Ishikawa (cell line): ENCODE measurements around the gene ZNF45.

ENCODE experiments used
- CEBPB ChIP-seq: IDR thresholded peaks from 2 replicates; pipeline ENCODE4 v1.6.1; 2012
- CREB1 ChIP-seq: IDR thresholded peaks from 2 replicates; pipeline ENCODE4 v1.6.1; 2012; ENCODE audit warnings: low read depth
- EGR1 ChIP-seq: IDR thresholded peaks from 2 replicates; pipeline ENCODE4 v1.6.1; 2012
- EP300 ChIP-seq: IDR thresholded peaks from 2 replicates; pipeline ENCODE4 v1.6.1; 2012; ENCODE audit warnings: borderline replicate concordance
- FOXM1 ChIP-seq: IDR thresholded peaks from 2 replicates; pipeline ENCODE4 v1.6.1; 2012; ENCODE audit warnings: low read depth, borderline replicate concordance
- MAX ChIP-seq: IDR thresholded peaks from 2 replicates; pipeline ENCODE4 v1.6.1; 2012
- NFIC ChIP-seq: IDR thresholded peaks from 2 replicates; pipeline ENCODE4 v1.6.1; 2012
- RAD21 ChIP-seq: IDR thresholded peaks from 2 replicates; pipeline ENCODE4 v1.6.1; 2012; ENCODE audit warnings: low read depth
- TAF1 ChIP-seq: IDR thresholded peaks from 2 replicates; pipeline ENCODE4 v1.6.1; 2012; ENCODE audit warnings: low read depth, mild to moderate bottlenecking
- TCF12 ChIP-seq: IDR thresholded peaks from 2 replicates; pipeline ENCODE4 v1.6.1; 2012; ENCODE audit warnings: low read depth
- TEAD4 ChIP-seq: IDR thresholded peaks from 2 replicates; pipeline ENCODE4 v1.6.1; 2012
- YY1 ChIP-seq: IDR thresholded peaks from 2 replicates; pipeline ENCODE4 v1.6.1; 2012; ENCODE audit warnings: low read depth
- ZBTB7A ChIP-seq: IDR thresholded peaks from 2 replicates; pipeline ENCODE4 v1.6.1; 2012; ENCODE audit warnings: low read depth
- TF ChIP-seq, protein P1 (sequence below): IDR thresholded peaks from 2 replicates; pipeline ENCODE4 v1.6.1; 2012
- TF ChIP-seq, protein P2 (sequence below): IDR thresholded peaks from 2 replicates; pipeline ENCODE4 v1.6.1; 2012; ENCODE audit warnings: low read depth, mild to moderate bottlenecking

ZNF45 gene

GRCh38 chr19:43960411-43960810 lies 25.3 kb upstream of the ZNF45 start:
- TF ChIP-seq TAF1: no peak
- TF ChIP-seq NFIC: no peak
- no peak for TF ChIP-seq EGR1
- TF ChIP-seq CEBPB: no peak
- TF ChIP-seq, protein P1, sequence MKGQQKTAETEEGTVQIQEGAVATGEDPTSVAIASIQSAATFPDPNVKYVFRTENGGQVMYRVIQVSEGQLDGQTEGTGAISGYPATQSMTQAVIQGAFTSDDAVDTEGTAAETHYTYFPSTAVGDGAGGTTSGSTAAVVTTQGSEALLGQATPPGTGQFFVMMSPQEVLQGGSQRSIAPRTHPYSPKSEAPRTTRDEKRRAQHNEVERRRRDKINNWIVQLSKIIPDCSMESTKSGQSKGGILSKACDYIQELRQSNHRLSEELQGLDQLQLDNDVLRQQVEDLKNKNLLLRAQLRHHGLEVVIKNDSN: no peak
- no peak for TF ChIP-seq TEAD4
- TF ChIP-seq ZBTB7A: no peak
- TF ChIP-seq EP300: no peak
- no peak for TF ChIP-seq CREB1
- no peak for TF ChIP-seq TCF12
- TF ChIP-seq, protein P2, sequence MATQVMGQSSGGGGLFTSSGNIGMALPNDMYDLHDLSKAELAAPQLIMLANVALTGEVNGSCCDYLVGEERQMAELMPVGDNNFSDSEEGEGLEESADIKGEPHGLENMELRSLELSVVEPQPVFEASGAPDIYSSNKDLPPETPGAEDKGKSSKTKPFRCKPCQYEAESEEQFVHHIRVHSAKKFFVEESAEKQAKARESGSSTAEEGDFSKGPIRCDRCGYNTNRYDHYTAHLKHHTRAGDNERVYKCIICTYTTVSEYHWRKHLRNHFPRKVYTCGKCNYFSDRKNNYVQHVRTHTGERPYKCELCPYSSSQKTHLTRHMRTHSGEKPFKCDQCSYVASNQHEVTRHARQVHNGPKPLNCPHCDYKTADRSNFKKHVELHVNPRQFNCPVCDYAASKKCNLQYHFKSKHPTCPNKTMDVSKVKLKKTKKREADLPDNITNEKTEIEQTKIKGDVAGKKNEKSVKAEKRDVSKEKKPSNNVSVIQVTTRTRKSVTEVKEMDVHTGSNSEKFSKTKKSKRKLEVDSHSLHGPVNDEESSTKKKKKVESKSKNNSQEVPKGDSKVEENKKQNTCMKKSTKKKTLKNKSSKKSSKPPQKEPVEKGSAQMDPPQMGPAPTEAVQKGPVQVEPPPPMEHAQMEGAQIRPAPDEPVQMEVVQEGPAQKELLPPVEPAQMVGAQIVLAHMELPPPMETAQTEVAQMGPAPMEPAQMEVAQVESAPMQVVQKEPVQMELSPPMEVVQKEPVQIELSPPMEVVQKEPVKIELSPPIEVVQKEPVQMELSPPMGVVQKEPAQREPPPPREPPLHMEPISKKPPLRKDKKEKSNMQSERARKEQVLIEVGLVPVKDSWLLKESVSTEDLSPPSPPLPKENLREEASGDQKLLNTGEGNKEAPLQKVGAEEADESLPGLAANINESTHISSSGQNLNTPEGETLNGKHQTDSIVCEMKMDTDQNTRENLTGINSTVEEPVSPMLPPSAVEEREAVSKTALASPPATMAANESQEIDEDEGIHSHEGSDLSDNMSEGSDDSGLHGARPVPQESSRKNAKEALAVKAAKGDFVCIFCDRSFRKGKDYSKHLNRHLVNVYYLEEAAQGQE: no peak

- TF ChIP-seq TAF1 (no peak), CEBPB (peak; percentile 81), CREB1 (no peak), TEAD4 (no peak)
These were observed 22.8 kb upstream of the ZNF45 start for GRCh38 chr19:43957891-43958290.

GRCh38 chr19:43956827-43957226 lies 21.7 kb upstream of the ZNF45 start:
- TF ChIP-seq TAF1: no peak
- TF ChIP-seq NFIC: no peak
- no peak for TF ChIP-seq CEBPB
- TF ChIP-seq CREB1: no peak
- TF ChIP-seq, protein P2: no peak

- TF ChIP-seq NFIC: 0 out of 2 replicates have a peak, but pooled peaks have one; percentile 15
- TF ChIP-seq MAX: peak; percentile 59; the same call in 1 of the 2 replicates
- TF ChIP-seq TAF1: peak; percentile 46; the same call in 1 of the 2 replicates
- TF ChIP-seq, protein P1: peak; percentile 87
- TF ChIP-seq EP300: no peak
- no peak for TF ChIP-seq ZBTB7A
- no peak for TF ChIP-seq CREB1
- peak; percentile 60; the same call in 1 of the 2 replicates for TF ChIP-seq YY1
- TF ChIP-seq CEBPB: peak; percentile 91
- TF ChIP-seq FOXM1: 0 out of 2 replicates have a peak, but pooled peaks have one; percentile 31
- peak; percentile 34; the same call in 1 of the 2 replicates for TF ChIP-seq TEAD4
- TF ChIP-seq RAD21: peak; percentile 44
- peak; percentile 75 for TF ChIP-seq TCF12
- TF ChIP-seq, protein P2: no peak
- no peak for TF ChIP-seq EGR1
These were observed 16.0 kb upstream of the ZNF45 start, which contains the start of gene ZNF221 for GRCh38 chr19:43950834-43951645. Gene ZNF221 (plus strand): TSS chr19:43951228. CDS start chr19:43962727, 11,499 bp downstream.

- TF ChIP-seq EGR1 (no peak), CEBPB (no peak), TAF1 (no peak), CREB1 (no peak), ZBTB7A (no peak), MAX (no peak), FOXM1 (no peak), EP300 (no peak), TCF12 (no peak), RAD21 (no peak), TEAD4 (no peak), YY1 (no peak)
- TF ChIP-seq, protein P2: no peak
These were observed 6.1 kb upstream of the ZNF45 start for GRCh38 chr19:43941209-43941608.
